HepG2 (cell line): ENCODE data around the gene TMTC2. TPM values are rescaled to one million over a fixed set of nuclear protein-coding genes. Genes with fewer than 3 reads are reported as not detected.

Experiments
- ARID2 ChIP-seq: sonication (generic); formaldehyde crosslinking; IDR thresholded peaks from 2 replicates; pipeline ENCODE4 v1.8.1; 2022; ENCODE audit warnings: mild to moderate bottlenecking, missing genetic modification reagents, borderline replicate concordance
- ATF1 ChIP-seq: IDR thresholded peaks from 2 replicates; pipeline ENCODE4 v1.6.1; 2016; ENCODE audit warnings: mild to moderate bottlenecking, control low read depth
- MYC ChIP-seq: sonication (generic); formaldehyde crosslinking; IDR thresholded peaks from 2 replicates; pipeline ENCODE4 v1.9.0; 2021; ENCODE audit warnings: missing genetic modification reagents, borderline replicate concordance
- NCOA1 ChIP-seq: sonication (generic); formaldehyde crosslinking; IDR thresholded peaks from 2 replicates; pipeline ENCODE4 v1.9.0; 2021; ENCODE audit warnings: missing genetic modification reagents
- ZNF644 ChIP-seq: IDR thresholded peaks from 2 replicates; pipeline ENCODE4 v1.6.1; 2016; ENCODE audit warnings: low read depth
- polyA plus RNA-seq, 8 experiments: library from polyadenylated mRNA; depleted of rRNA in 3 of 8; stranded (reverse) in 7 of 8; unstranded in 1 of 8; fragments of >200 nt; fragmentation: Illumina TruSeq in 4 of 8; extraction: Trizol in 4 of 8; gene quantifications; 2 replicates each; pipeline versions ENCODE4 v1.2.1 to v1.2.3, GENCODE V29; 2011 to 2016; ENCODE audit warnings: low read depth in 4 of 8, missing spikeins in 1 of 8, mixed read lengths in 1 of 8; ENCODE audit not compliant: insufficient read depth in 1 of 8
- total RNA-seq, 5 experiments: library from RNA; depleted of rRNA; stranded (reverse); fragments of >200 nt; fragmentation: Illumina TruSeq; extraction: Trizol; gene quantifications; 2 replicates each; pipeline ENCODE4 v1.2.3, GENCODE V29; 2016; ENCODE audit warnings: low read depth in 1 of 5
- TF ChIP-seq, protein P1 (sequence below): sonication (generic); formaldehyde crosslinking; IDR thresholded peaks from 2 replicates; pipeline ENCODE4 v1.5.0; 2020; ENCODE audit warnings: mild to moderate bottlenecking, missing genetic modification reagents, borderline replicate concordance
- TF ChIP-seq, protein P2 (sequence below): sonication (generic); formaldehyde crosslinking; IDR thresholded peaks from 2 replicates; pipeline ENCODE4 v1.5.0; 2020; ENCODE audit warnings: missing genetic modification reagents
- TF ChIP-seq, protein P3 (sequence below): sonication (generic); formaldehyde crosslinking; IDR thresholded peaks from 2 replicates; pipeline ENCODE4 v1.5.1; 2020; ENCODE audit warnings: mild to moderate bottlenecking, missing genetic modification reagents, borderline replicate concordance
- TF ChIP-seq, protein P4 (sequence below): sonication (generic); formaldehyde crosslinking; conservative IDR thresholded peaks from 2 replicates; pipeline ENCODE4 v1.4.0; 2020; ENCODE audit warnings: missing genetic modification reagents
- TF ChIP-seq, protein P5 (sequence below): sonication (generic); formaldehyde crosslinking; IDR thresholded peaks from 2 replicates; pipeline ENCODE4 v1.8.0; 2022; ENCODE audit warnings: mild to moderate bottlenecking, missing genetic modification reagents; ENCODE audit not compliant: insufficient replicate concordance

TMTC2 gene
- total and polyA plus RNA-seq, 2 of the 13 experiments (the other 11 are each of a cell fraction or from before 2014, with no cell fraction given) = 0.55 to 0.63 TPM

DNA sequence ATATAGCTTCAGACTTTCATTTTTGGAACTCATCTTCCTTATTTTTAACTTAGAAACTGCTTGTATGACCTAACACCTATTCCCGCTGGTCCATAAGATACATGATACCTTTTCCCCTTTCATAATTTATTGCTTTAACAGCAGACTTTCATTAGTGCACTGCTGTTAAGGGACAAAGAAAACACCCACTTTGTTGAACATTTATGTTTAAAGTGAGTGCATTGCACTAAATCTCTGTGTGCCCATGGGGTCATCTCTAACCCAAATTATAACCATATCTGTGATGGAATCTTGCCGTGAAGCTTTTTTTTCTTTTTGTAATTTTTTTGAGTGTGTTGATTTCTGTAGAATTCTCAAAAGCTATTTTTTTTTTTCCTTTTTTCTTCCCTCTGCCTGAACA lies 261.8 kb downstream of the TMTC2 start (continued):
- TF ChIP-seq, protein P1, sequence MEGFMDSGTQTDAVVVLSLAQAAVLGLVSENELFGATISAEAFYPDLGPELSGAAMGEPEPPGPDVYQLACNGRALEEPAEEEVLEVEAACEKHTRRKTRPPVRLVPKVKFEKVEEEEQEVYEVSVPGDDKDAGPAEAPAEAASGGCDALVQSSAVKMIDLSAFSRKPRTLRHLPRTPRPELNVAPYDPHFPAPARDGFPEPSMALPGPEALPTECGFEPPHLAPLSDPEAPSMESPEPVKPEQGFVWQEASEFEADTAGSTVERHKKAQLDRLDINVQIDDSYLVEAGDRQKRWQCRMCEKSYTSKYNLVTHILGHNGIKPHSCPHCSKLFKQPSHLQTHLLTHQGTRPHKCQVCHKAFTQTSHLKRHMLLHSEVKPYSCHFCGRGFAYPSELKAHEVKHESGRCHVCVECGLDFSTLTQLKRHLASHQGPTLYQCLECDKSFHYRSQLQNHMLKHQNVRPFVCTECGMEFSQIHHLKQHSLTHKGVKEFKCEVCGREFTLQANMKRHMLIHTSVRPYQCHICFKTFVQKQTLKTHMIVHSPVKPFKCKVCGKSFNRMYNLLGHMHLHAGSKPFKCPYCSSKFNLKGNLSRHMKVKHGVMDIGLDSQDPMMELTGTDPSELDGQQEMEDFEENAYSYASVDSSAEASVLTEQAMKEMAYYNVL (CRISPR knock-in tag) = no peak
- TF ChIP-seq MYC (CRISPR knock-in tag) = no peak
- TF ChIP-seq, protein P2, sequence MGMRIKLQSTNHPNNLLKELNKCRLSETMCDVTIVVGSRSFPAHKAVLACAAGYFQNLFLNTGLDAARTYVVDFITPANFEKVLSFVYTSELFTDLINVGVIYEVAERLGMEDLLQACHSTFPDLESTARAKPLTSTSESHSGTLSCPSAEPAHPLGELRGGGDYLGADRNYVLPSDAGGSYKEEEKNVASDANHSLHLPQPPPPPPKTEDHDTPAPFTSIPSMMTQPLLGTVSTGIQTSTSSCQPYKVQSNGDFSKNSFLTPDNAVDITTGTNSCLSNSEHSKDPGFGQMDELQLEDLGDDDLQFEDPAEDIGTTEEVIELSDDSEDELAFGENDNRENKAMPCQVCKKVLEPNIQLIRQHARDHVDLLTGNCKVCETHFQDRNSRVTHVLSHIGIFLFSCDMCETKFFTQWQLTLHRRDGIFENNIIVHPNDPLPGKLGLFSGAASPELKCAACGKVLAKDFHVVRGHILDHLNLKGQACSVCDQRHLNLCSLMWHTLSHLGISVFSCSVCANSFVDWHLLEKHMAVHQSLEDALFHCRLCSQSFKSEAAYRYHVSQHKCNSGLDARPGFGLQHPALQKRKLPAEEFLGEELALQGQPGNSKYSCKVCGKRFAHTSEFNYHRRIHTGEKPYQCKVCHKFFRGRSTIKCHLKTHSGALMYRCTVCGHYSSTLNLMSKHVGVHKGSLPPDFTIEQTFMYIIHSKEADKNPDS (CRISPR knock-in tag) = no peak
- no peak for TF ChIP-seq NCOA1
- no peak for TF ChIP-seq ARID2
- no peak for TF ChIP-seq ZNF644 (CRISPR knock-in tag)
- TF ChIP-seq, protein P3, sequence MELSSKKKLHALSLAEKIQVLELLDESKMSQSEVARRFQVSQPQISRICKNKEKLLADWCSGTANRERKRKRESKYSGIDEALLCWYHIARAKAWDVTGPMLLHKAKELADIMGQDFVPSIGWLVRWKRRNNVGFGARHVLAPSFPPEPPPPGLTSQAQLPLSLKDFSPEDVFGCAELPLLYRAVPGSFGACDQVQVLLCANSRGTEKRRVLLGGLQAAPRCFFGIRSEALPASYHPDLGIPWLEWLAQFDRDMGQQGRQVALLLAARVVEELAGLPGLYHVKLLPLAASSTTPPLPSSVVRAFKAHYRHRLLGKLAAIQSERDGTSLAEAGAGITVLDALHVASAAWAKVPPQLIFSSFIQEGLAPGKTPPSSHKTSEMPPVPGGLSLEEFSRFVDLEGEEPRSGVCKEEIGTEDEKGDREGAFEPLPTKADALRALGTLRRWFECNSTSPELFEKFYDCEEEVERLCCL (CRISPR knock-in tag) = no peak
- TF ChIP-seq, protein P4, sequence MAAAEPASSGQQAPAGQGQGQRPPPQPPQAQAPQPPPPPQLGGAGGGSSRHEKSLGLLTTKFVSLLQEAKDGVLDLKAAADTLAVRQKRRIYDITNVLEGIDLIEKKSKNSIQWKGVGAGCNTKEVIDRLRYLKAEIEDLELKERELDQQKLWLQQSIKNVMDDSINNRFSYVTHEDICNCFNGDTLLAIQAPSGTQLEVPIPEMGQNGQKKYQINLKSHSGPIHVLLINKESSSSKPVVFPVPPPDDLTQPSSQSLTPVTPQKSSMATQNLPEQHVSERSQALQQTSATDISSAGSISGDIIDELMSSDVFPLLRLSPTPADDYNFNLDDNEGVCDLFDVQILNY (CRISPR knock-in tag) = no peak
- TF ChIP-seq ATF1 = no peak
- TF ChIP-seq, protein P5, sequence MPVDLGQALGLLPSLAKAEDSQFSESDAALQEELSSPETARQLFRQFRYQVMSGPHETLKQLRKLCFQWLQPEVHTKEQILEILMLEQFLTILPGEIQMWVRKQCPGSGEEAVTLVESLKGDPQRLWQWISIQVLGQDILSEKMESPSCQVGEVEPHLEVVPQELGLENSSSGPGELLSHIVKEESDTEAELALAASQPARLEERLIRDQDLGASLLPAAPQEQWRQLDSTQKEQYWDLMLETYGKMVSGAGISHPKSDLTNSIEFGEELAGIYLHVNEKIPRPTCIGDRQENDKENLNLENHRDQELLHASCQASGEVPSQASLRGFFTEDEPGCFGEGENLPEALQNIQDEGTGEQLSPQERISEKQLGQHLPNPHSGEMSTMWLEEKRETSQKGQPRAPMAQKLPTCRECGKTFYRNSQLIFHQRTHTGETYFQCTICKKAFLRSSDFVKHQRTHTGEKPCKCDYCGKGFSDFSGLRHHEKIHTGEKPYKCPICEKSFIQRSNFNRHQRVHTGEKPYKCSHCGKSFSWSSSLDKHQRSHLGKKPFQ = no peak
- TF ChIP-seq, all 625 proteins: peak for 0
